Right atrium auricular region (tissue), 2 donors: ENCODE data around the gene TRAF5. TPM values are rescaled to one million over a fixed set of nuclear protein-coding genes. Genes with fewer than 3 reads are reported as not detected.
"Not testable (repeated sequence)": the region's sequence is repeated elsewhere in the genome, so short reads cannot be mapped to it uniquely, and the experiment has no call there.

Source experiments
- DNase-seq: peaks from one replicate; pipeline ENCODE4 v3.0.0-alpha.2; 2019; ENCODE audit warnings: low spot score
- H3K27ac ChIP-seq, 2 donors: fragments of 200-600 bp; sonication (generic); 1 replicate in 1 of 2; 2 replicates in 1 of 2; pipeline ENCODE4 v1.5.1; 2016 to 2019
- H3K27me3 ChIP-seq, 2 donors: fragments of 200-600 bp; sonication (generic); one replicate each; pipeline versions ENCODE4 v1.5.1 to v1.6.0; 2017 to 2019
- H3K36me3 ChIP-seq: fragments of 200-600 bp; sonication (generic); one replicate; pipeline ENCODE4 v1.5.1; 2016
- H3K4me1 ChIP-seq, 2 donors: fragments of 200-600 bp; sonication (generic); one replicate each; pipeline versions ENCODE4 v1.5.1 to v1.6.0; 2017 to 2019
- H3K4me3 ChIP-seq, 2 donors: fragments of 200-600 bp; sonication (generic); 1 replicate in 1 of 2; 2 replicates in 1 of 2; pipeline ENCODE4 v1.5.1; 2017 to 2019; ENCODE audit warnings: mild to moderate bottlenecking in 1 of 2, moderate library complexity in 1 of 2
- H3K9me3 ChIP-seq, 2 donors: fragments of 200-600 bp; sonication (generic); one replicate each; pipeline ENCODE4 v1.5.1; 2019
- CTCF ChIP-seq, 2 donors: fragments of 200-600 bp; sonication (generic); IDR thresholded peaks; one replicate each; pipeline ENCODE4 v1.5.1; 2019; ENCODE audit warnings: antibody characterized with exemption in 2 of 2
- total RNA-seq, 2 donors: library from RNA; depleted of rRNA; stranded (reverse); fragments of >200 nt; gene quantifications; one replicate each; pipeline ENCODE4 v1.1.0, GENCODE V29; 2016

Gene TRAF5
- total RNA-seq, 2 donors from 2014 or later, result 2.1 to 2.4 TPM

- Histone ChIP-seq H3K36me3 (no peaks in the 10 kb centered on the region), H3K27ac (no peak overlapping the region), H3K9me3 (no peaks in the 10 kb centered on the region), H3K27me3 (no peaks in the 10 kb centered on the region), H3K4me1 (peaks cover 0 to 14% of the 10 kb centered on the region in 2 donors), H3K4me3 (no peak overlapping the region)
- TF ChIP-seq CTCF (IDR thresholded peaks at IDR 0.05), result no peak
- no peak for DNase-seq
Measured at GRCh38 chr1:211384524-211384923, 57.9 kb downstream of the TRAF5 start.

- no peak for TF ChIP-seq CTCF (IDR thresholded peaks at IDR 0.05)
- H3K27me3 ChIP-seq, result no peaks in the 10 kb centered on the region
- DNase-seq, result no peak
- no peaks in the 10 kb centered on the region for H3K9me3 ChIP-seq
- no peak overlapping the region for H3K27ac ChIP-seq
- H3K36me3 ChIP-seq, result no peaks in the 10 kb centered on the region
- H3K4me3 ChIP-seq, result no peak overlapping the region
- peaks cover 0 to 10% of the 10 kb centered on the region in 2 donors for H3K4me1 ChIP-seq
Measured at GRCh38 chr1:211386921-211387320, 60.3 kb downstream of the TRAF5 start.

DNA sequence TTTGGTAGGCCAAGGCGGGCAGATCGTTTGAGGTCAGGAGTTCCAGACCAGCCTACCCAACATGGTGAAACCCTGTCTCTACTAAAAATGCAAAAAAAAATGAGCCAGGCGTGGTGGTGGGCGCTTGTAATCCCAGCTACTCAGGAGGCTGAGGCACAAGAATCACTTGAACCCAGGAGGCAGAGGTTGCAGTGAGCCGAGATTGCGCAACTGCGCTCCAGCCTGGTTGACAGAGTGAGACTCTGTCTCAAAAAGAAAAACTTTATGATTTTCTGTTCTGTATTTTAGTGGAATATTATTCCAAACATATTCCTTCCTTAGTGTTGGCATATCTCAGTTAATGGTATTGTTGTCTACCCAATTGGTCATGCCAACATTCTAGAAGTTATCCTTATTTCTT lies 64.2 kb downstream of the TRAF5 start:
- H3K27ac ChIP-seq, DNase-seq, H3K4me1 ChIP-seq, H3K4me3 ChIP-seq, H3K27me3 ChIP-seq, H3K36me3 ChIP-seq, H3K9me3 ChIP-seq: not testable (repeated sequence)

GRCh38 chr1:211393203-211393602 lies 66.6 kb downstream of the TRAF5 start:
- H3K9me3 ChIP-seq, result no peaks in the 10 kb centered on the region
- H3K27ac ChIP-seq, result no peak overlapping the region
- no peak overlapping the region for H3K4me3 ChIP-seq
- no peak for DNase-seq
- no peaks in the 10 kb centered on the region for H3K4me1 ChIP-seq
- no peak for TF ChIP-seq CTCF (IDR thresholded peaks at IDR 0.05)
- H3K27me3 ChIP-seq, result no peaks in the 10 kb centered on the region
- no peaks in the 10 kb centered on the region for H3K36me3 ChIP-seq

DNA sequence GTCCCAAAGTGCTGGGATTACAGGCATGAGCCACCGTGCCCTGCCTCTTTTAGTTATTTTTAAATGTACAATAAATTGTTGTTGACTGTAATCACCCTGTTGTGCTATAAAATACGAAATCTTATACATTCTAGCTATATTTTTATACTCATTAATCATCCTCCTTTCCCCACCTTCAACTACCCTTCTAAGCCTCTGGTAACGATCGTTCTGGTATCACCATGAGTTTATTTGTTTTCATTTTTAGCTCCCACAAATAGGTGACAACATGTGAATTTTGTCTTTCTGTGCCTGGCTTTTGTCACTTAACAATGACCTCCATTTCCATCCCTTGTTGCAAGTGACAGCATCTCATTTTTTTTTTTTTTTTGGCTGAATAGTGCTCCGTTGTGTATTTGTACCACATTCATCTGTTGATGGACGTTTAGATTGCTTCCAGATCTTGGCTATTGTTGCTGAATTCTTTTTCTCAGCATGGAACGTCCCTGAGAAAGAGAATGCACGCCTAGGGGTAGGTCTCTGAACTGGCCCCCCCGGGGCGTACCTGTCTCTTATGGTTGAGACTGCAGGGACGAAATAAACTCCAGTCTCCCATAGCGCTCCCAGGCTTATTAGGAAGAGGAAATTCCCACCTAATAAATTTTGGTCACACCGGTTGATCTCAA lies 71.8 kb downstream of the TRAF5 start:
- not testable (repeated sequence) for DNase-seq, H3K4me3 ChIP-seq, H3K9me3 ChIP-seq, H3K36me3 ChIP-seq, H3K27ac ChIP-seq, H3K27me3 ChIP-seq, H3K4me1 ChIP-seq

DNA sequence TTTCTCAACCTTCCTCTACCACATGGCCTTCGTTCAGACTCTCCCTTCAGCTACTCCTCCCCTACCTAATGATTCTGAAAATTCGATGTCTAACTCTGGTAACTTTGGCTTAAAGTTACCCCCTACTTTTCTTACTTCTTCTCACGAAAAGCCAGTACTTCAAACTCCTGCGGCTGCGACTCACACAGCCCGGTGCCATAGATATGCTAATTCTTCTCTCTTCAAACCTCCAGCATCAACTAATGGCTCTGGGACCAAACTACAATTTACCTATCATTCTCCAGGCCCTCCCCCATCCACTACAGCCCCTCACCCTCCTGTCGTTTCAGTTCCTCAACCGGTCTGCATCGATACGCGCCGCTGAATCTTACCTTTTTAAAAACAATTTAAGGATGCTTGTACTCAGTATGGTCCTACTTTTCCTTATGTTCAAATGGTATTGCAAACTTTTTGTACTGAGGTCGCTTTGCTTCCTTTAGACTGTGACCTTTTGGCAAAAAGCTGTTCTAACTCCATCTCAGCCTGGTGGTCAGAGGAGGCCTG lies 73.3 kb downstream of the TRAF5 start:
- H3K36me3 ChIP-seq, DNase-seq, H3K4me3 ChIP-seq, H3K27ac ChIP-seq, H3K9me3 ChIP-seq, H3K4me1 ChIP-seq, H3K27me3 ChIP-seq: not testable (repeated sequence)

GRCh38 chr1:211401751-211402150 lies 75.1 kb downstream of the TRAF5 start:
- H3K27me3 ChIP-seq, H3K9me3 ChIP-seq, H3K4me3 ChIP-seq, H3K36me3 ChIP-seq, H3K27ac ChIP-seq, H3K4me1 ChIP-seq, DNase-seq: not testable (repeated sequence)

DNA sequence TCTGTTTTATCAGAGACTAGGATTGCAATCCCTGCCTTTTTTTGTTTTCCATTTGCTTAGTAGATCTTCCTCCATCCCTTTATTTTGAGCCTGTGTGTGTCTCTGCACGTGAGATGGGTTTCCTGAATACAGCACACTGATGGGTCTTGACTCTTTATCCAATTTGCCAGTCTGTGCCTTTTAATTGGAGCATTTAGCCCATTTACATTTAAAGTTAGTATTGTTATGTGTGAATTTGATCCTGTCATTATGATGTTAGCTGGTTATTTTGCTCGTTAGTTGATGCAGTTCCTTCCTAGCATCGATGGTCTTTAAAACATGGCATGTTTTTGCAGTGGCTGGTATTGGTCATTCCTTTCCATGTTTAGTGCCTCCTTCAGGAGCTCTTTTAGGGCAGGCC lies 79.5 kb downstream of the TRAF5 start:
- not testable (repeated sequence) for H3K36me3 ChIP-seq, H3K27ac ChIP-seq, H3K4me1 ChIP-seq, H3K4me3 ChIP-seq, DNase-seq, H3K9me3 ChIP-seq, H3K27me3 ChIP-seq

DNA sequence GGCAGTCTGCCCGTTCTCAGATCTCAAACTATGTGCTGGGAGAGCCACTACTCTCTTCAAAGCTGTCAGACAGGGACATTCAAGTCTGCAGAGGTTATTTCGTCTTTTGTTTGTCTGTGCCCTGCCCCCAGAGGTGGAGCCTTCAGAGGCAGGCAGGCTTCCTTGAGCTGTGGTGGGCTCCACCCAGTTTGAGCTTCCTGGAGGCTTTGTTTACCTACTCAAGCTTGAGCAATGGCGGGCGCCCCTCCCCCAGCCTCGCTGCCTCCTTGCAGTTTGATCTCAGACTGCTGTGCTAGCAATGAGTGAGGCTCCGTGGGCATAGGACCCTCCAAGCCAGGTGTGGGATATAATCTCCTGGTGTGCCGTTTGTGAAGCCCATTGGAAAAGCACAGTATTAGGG lies 81.1 kb downstream of the TRAF5 start:
- DNase-seq, result not testable (repeated sequence)

More for the DNA sequence above, 81.1 kb downstream of the TRAF5 start:
- not testable (repeated sequence) for H3K4me3 ChIP-seq, H3K27me3 ChIP-seq, H3K27ac ChIP-seq, H3K9me3 ChIP-seq, H3K4me1 ChIP-seq, H3K36me3 ChIP-seq
